Esophagus squamous epithelium (tissue), 4 donors: ENCODE measurements around the gene LTB4R.

ENCODE experiments used
- CTCF ChIP-seq, 6 experiments: fragments of 450-650 bp in 4 of 6; fragments of 200-600 bp in 2 of 6; sonication (generic) in 2 of 6; IDR thresholded peaks; one replicate each; pipeline ENCODE4 v1.5.1; 2016 to 2019; ENCODE audit warnings: antibody characterized with exemption in 6 of 6, mild to moderate bottlenecking in 4 of 6, moderate library complexity in 4 of 6
- POLR2A ChIP-seq, 4 donors: fragments of 450-650 bp; IDR thresholded peaks; one replicate each; pipeline ENCODE4 v1.6.1; 2017; ENCODE audit warnings: antibody characterized with exemption in 4 of 4, mild to moderate bottlenecking in 4 of 4, moderate library complexity in 3 of 4

- TF ChIP-seq CTCF (IDR thresholded peaks at IDR 0.05) (no peak), POLR2A (IDR thresholded peaks at IDR 0.05) (no peak)
Observed at GRCh38 chr14:24322672-24323071, 11.4 kb downstream of the LTB4R start.
